GM18861 (cell line): ENCODE measurements around the gene ACKR2.

Source experiments
- ATAC-seq: cut with Tn5 transposase; IDR thresholded peaks from one replicate; pipeline ENCODE4 v1.9.1; 2021; ENCODE audit not compliant: unreplicated experiment

Gene ACKR2

DNA sequence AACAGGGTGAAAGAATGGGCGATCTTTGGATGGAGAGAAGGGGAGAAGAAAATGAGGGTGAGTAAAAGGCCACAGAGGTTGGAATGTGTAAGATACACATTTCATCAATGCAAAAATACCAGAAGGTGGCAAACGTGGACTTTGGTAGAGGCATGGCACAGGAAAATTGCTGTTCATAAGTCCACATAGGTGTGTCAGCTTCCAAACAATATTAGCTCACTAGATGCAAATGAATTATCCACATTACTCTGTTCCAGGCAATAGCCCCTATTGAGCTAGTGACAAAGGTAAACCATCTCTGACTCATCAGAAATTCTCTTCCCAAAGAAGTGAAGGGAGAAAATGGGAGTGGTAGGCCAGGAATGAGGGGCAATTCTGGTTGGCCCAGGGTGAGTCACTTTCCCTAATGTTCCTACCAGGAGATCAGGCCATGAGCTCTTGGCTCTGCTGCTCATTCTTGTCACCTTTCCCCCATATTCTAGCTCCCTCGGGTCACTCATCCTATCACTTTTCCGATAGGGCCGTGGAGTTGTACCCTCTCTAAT is 19.9 kb downstream of the ACKR2 start:
- ATAC-seq = no peak

GRCh38 chr3:42829628-42830436 is 20.6 kb downstream of the ACKR2 start:
- ATAC-seq = no peak

GRCh38 chr3:42830437-42831320 is 21.4 kb downstream of the ACKR2 start:
- ATAC-seq = no peak

DNA sequence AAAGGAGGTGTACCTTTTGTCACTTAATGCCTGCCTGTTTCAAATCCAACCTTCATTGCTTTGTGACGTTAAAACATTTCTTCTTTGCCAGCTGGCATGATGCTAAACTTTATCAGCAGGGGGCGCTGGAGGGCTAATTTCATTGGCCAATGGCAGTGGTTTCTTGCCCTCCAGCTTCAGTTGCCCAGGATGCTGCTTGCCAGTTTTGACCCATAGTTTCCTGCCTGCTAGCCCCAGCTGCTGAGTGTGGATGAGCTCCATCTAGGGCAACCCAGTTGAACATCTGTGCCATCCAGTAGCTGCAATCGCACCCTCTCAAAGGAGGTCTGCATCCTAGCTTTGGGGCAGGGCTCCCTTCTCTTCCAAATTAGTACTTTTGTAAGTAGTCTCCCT is 22.1 kb downstream of the ACKR2 start:
- no peak for ATAC-seq

DNA sequence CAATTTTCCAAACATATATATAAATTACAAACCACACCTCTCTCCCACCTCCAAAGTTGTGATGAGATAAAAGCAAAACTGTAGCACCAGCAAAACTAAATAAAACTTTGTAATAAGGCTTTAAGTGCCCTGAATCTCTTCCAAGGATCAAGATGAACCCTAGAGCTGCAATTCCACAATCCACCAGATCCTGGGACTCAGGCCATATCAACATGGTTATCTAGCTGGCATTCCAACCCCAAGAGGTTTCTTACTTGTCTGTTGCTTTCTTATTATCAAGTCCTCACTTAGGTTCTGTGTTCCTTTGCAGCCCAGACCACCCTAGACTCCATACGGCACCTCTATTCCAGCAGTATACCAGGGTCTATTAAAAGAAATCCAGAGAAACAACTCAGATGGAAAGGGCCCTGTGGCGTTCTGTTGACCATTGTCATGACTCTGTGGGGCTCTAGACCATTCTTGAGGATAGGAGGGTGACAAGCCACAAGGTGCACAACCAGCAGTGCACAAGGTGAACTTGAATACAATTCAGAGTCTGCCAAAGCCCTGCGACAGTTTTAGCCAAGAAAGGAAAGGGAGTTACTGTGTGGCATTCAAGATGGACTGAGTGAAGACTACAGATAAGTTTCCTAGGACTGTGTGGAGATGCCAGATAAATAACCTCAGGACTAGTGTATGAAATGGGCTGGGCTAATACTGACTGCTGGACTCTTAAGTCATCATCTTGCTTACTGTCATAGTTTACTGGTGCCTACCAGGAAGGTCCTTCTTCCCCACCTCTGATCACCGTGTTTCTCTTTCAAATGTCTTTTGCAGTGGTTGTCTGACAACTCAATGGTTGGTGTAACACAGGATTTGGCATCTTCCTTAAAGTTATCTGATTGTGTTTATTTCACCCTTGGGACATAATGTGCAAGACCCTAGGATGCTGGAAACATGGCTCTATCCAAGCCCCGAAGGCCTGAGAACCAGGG is 27.2 kb downstream of the ACKR2 start:
- no peak for ATAC-seq

GRCh38 chr3:42838571-42838970 is 29.3 kb downstream of the ACKR2 start:
- no peak for ATAC-seq

GRCh38 chr3:42839616-42840015 is 30.4 kb downstream of the ACKR2 start:
- peak; percentile 97 for ATAC-seq

GRCh38 chr3:42841332-42841731 is 32.1 kb downstream of the ACKR2 start:
- no peak for ATAC-seq

GRCh38 chr3:42843713-42844411 is 34.6 kb downstream of the ACKR2 start:
- ATAC-seq = no peak

DNA sequence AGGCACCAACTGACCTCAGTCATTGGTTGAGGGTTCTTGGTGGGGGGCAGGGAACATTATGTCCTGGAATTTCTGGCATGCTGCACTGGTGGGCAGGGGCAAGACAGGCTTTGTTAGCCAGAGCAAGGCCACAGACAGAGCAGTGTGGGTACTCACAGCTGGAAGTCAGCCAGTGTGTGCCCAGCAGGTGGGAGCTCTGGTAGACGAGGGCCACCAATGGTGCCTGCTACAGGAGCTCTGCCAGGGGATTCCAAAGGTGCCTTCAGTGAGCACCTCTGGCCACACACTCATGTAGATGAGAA is 35.1 kb downstream of the ACKR2 start:
- no peak for ATAC-seq

DNA sequence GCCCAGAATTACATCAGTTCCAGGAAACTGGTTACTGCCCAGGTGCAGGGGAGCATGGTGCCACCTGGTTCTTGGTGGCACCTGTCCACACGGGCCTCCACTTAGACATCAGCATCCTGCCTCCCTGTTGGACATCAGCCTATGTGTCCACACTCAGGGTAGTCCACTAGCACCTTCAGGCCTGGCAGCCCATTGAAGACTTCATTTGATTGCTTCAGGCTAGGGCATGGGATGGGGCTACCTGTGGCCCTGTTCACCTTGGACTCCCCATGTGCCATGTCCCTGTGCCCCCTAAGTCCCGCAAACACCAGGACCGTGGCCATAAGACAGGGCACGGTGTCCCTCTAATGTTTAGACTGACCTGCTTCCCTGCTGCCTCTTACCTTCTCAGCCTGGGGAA is 35.6 kb downstream of the ACKR2 start:
- ATAC-seq = no peak

DNA sequence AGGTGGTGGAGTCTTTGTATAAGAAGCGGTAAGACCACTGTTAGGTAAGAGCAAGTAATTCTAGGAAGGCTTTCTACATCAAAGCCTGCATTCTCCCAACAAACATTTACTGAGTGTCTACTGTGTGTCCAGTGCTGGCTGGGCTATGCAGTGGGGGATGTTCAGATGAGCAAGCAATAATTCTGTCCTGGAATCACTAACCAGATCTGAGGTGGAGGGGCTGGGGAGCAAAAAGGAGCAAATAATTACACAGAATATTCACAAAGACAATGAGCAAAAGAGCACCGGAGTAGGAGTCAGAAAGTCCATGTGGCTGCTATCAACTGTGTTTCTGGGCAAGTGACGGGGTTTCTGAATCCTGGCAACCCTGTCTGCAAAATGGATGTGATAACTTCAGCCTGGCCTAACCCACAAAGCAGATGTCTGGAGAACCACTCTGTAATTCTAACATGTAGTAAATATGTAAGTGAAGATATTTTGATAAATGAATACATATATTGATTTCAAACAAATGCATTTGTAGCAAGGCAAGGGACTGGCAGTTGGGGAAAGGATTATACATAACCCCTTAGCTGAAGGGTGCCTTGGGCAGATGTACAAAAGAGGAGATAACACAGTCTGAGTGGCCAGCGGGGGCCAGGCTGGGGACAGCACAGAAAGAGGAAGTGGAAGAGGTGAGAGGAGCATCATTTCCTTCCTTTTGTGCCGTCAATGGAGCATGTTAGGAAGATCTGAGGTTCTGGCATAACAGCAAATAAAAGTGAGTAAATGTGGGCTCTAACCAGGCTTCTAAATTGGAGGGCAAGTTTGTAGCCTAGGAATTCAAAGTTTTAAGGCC is 37.7 kb downstream of the ACKR2 start:
- peak; percentile 59 for ATAC-seq

DNA sequence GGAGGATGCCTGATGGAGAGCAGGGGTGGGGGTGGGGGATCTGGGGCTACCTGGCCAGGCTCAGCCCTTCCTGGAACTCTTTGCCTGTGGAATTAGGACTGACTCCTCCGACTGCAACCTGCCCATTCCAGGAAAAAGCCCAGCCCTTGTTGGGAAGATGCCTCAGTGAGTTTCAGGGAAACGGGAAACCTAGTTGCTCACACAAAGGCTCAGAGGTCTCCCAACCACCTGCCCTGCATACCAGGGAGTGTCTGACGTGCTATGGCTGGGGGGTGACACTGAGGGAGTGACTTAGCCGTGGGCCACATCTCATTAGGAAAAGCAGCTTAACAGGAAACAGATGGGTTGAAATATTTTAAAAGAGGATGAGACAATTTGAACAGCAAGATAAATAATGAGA is 38.5 kb downstream of the ACKR2 start:
- ATAC-seq = no peak

GRCh38 chr3:42849017-42849416 is 39.8 kb downstream of the ACKR2 start:
- ATAC-seq = no peak

GRCh38 chr3:42850263-42850662 is 41.0 kb downstream of the ACKR2 start:
- ATAC-seq = no peak

DNA sequence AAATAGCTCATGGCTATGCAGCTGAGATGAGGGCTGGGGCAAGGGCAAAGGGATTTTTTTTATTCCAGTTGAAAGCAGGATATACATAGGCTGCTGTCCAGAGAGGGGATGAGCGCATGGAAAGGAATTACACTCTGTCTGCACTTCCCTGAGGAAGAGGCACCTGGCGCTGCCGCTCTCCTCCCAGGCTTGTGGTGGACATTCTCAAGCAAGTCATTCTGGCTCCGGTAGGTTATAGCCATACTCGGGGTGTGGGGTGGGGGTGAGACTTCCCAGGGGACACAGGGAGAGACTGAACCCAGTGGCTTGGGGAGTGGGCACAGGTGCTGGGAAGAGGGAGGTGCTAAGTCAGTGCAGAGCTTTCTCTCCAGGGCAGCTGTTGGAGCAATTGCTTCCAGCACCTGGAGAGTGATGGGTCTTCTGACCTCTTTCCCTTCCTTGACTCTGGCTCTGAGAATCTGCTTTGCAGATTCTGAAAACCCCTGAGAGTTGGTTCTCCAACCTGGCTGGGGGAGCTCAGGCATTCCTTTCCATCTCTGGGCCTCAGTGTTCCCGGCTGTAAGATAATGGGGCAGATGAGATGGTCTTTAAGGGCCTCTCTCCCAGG is 42.1 kb downstream of the ACKR2 start:
- ATAC-seq = no peak

DNA sequence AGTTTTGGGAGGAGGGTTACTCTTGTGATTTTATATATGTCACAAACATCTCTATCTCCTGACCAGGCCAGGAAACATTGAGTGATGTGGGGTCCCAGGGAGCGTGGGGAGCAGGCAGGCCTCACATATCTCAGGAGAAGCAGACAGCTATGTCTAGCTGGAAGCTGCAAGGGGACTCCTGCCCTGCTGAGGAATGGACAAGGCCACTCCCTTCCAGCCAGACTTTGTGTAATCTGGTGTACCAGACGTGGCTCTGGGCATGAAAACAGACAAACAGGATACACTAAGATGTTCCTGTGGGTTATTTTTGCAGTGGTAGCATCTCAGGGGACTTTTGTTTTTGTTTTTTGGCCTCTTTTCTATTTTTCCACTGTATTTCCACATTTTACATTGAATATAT is 43.2 kb downstream of the ACKR2 start:
- no peak for ATAC-seq

DNA sequence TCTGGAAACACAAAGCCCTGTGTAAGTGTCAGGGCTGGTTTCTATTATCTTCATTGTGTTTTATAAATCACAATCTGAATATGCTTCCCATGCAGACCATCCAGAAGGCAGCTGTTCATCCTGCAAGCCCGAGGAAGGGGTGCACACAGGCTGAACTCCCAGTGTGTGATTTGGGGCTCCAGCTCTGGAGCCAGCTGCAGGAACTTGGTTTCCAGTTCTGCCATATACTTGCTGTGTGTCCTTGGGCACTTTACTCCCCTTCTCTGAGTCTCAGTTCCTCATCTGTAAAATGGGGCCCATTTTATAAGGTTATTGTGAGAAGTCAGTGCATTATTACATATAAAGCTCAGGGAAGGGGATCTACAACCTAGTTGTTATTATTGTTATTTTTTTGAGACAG is 43.8 kb downstream of the ACKR2 start:
- no peak for ATAC-seq

DNA sequence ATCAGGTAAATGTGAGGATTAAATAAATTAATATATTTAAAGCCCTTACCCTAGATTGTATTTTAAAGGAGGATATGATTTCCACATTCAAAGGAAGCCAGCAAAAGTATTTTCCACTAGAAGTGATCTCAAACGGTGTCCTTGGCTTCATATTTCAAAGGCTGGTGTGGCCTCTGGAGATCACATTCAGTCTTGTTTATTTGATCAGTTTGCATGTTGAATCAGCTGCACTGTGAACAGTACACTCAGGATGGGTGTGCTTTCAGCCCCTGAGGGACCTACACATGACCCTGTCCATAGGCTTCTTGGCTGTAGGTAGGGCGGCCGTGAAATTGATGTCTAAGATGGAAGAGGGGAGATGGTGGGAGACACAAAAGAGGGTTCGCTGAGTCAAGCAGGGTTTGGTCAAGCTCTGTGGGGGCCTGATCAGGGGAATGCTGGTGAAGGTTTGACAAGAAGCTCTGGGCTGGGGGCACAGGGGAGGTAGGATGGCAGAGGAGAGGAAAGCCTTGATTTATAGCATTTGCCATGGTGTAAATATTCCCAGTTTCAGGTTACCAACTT is 44.6 kb downstream of the ACKR2 start:
- ATAC-seq = no peak
